MV-4-11 (cell line): ENCODE results near the gene TMEM51.
"Not testable (repeated sequence)": the region's sequence is repeated elsewhere in the genome, so short reads cannot be mapped to it uniquely, and the experiment has no call there.

Experiments
- DNase-seq: peaks from one replicate; lab custom pipeline; 2025; lab: John Stamatoyannopoulos, UW

The TMEM51 gene

GRCh38 chr1:15154480-15155036 lies 1.0 kb downstream of the TMEM51 start:
- no peak for DNase-seq

DNA sequence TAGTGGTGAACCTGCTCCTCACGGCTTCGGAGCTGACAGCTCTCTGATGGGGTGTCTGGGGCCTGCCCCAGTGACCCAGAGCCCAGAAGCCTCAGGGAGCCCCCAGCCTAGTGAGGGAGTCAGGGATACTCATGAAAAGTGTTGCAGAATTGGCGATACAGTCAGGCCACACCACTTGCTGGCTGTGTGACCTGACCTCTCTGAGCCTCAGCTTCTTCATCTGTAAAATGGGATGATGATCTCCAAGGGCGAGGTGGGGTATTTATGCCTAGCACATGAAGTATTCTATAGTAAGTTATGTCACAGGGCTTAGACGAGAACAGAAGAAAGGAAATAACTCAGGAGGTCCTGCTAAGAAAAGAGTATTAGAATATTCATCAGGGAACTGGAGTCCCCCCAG lies 1.6 kb downstream of the TMEM51 start:
- DNase-seq, result no peak

GRCh38 chr1:15155888-15156741 lies 2.6 kb downstream of the TMEM51 start:
- DNase-seq, result no peak

- no peak for DNase-seq
Measured at GRCh38 chr1:15156807-15157380, 3.3 kb downstream of the TMEM51 start.

- no peak for DNase-seq
Measured at GRCh38 chr1:15157524-15158399, 4.2 kb downstream of the TMEM51 start.

DNA sequence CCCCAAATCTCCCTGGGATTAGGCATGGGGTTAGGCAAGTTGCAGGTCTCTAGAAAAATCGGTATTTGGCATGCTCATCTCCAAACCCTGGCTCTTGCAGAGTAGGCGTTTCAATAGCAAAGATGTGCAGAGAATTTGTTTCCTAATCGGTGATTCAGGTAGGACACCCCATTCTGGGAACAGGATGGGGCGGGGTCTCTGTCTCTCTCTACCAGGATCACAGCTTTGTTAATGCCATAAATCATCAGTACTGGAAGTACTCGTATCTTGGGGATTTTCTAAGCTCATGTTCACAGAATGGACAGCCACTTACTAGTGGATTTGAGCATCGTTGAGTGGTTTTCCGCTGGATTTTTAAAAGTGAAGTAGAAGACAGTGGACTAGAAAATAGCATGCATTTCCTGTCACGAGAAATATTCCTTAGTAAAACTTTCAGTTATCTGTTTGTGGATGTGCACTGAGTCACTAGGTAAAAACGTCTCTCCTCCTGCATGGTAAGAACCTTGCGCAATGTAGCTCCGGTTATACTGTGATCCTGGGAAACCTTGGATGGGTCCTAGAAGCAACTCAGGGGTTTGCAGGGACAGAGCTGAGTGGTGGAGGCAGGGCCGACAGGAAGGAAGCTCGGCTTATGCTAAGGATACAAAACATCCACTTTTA lies 5.1 kb downstream of the TMEM51 start:
- peak; percentile 29 for DNase-seq

- no peak for DNase-seq
Measured at GRCh38 chr1:15159166-15159555, 5.6 kb downstream of the TMEM51 start.

DNA sequence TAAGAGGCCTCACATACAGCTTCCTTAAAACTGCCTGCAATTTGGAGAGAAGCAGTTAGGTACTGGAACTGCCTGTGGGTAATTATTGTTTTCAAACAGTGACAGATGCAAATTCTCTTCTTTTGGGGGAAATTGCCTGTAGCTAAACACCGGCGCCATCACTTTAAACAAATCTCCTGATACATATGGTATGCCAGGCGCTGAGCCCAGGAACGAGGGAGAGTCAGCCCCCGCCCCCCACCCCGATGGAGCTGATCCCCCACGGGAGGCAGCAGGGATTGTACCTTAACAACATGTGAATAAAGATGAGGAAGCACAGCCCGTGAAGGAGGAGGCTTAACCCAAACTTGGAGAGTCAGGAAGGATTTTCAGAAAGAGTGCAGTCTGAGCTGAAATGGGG lies 7.1 kb downstream of the TMEM51 start:
- no peak for DNase-seq

GRCh38 chr1:15167386-15167785 lies 13.8 kb downstream of the TMEM51 start:
- no peak for DNase-seq

- peak; percentile 63 for DNase-seq
Measured at GRCh38 chr1:15168479-15168878, 14.9 kb downstream of the TMEM51 start.

- no peak for DNase-seq
Measured at GRCh38 chr1:15170071-15170470, 16.5 kb downstream of the TMEM51 start.

GRCh38 chr1:15171271-15171908 lies 17.8 kb downstream of the TMEM51 start:
- DNase-seq, result no peak

DNA sequence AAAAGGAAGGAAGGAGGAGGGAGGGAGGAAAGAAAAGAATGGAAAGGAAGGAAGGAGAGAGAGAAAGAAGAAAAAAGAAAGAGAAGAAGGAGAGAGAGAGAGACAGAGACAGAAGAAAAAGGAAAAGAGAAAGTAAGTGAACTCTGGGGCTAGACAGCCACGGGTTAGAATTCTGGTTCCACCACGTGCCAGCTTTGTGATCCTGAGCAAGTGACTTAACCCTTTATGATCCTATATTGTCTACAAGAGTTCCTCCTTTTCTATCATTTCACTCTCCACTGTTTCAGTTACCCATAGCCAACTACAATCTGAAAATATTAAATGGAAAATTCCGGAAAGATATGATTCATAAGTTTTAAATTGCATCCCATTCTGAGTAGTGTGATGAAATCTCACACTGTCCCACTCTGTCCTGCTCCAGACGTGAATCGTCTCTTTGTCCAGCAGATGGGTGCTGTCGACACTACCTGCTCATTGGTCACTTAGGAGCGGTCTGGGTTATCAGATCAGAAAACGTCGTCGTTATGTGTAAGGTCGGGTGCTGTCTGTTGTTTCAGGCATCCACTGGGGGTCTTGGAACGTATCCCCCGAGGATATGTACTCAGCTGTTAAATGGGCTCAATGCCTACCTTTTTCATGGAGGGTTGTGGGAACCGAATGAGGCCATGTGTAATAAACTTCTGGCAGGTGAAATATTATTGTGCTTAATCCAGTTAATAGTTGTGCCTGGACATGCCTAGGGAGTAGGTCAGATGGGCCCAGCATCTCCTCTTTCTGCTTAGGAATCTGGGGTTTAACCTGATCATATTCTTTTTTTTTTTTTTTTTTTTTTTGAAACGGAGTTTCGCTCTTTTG lies 19.1 kb downstream of the TMEM51 start:
- DNase-seq, result peak; percentile 16

DNA sequence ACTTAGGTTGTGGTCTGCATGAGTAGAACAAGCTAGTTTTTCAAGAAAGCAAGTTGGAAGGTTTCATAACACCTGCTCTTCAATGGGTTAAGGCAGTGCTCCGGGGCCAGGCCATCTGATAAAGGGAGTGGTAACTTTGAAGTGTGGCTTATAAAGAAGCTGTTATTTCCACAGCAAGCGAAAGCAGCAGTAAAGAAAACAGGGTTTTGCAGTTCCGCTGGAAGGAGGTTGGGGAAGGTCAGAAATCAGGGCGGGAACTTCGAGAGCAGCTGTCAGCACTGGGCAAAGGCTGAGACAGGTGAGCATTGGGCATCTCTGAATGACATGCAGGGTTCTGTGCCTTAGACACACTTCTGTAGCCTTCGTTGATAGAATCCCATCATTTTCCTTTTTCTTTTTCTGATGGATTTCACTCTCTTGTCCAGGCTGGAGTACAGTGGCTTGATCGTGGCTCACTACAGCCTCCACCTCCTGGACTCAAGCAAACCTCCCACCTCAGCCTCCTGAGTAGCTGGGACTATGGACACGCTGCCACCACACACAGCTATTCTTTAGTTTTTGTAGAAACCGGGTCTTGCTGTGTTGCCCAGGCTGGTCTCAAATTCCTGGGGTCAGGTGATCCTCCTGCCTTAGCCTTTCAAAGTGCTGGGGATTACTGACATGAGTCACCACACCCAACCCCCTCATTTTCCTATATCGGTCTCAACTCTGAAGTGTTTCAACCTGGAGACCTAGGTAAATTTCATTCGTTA lies 20.5 kb downstream of the TMEM51 start:
- no peak for DNase-seq

- no peak for DNase-seq
Measured at GRCh38 chr1:15174615-15174983, 21.1 kb downstream of the TMEM51 start.

- DNase-seq, result not testable (repeated sequence)
Measured at GRCh38 chr1:15175324-15176094, 22.0 kb downstream of the TMEM51 start.

- DNase-seq, result no peak
Measured at GRCh38 chr1:15176120-15176519, 22.6 kb downstream of the TMEM51 start.

- DNase-seq, result no peak
Measured at GRCh38 chr1:15176898-15177665, 23.5 kb downstream of the TMEM51 start.
